Subcutaneous abdominal adipose tissue (tissue), 5 donors: Measurements from ENCODE around the gene VCAN.
A peak's percentile ranks its signal among the peaks of the same experiment; 100 is the strongest.

ENCODE experiments used
- H3K27ac ChIP-seq: one replicate; pipeline ENCODE4 v1.7.0; 2013; ENCODE audit warnings: low read depth, mild to moderate bottlenecking, inconsistent platforms, low read length, moderate library complexity
- H3K27me3 ChIP-seq, 5 donors: one replicate each; pipeline ENCODE4 v1.7.0; 2013; ENCODE audit warnings: low read length in 5 of 5, inconsistent platforms in 1 of 5; ENCODE audit not compliant: control insufficient read depth in 5 of 5, insufficient read depth in 4 of 5
- H3K36me3 ChIP-seq, 5 donors: one replicate each; pipeline ENCODE4 v1.7.0; 2013; ENCODE audit warnings: low read length in 5 of 5; ENCODE audit not compliant: control insufficient read depth in 5 of 5, insufficient read depth in 5 of 5
- H3K4me1 ChIP-seq, 5 donors: one replicate each; pipeline ENCODE4 v1.7.0; 2013; ENCODE audit warnings: low read length in 5 of 5, mild to moderate bottlenecking in 3 of 5, moderate library complexity in 1 of 5; ENCODE audit not compliant: control insufficient read depth in 5 of 5, insufficient read depth in 5 of 5
- H3K4me3 ChIP-seq, 5 donors: one replicate each; pipeline ENCODE4 v1.7.0; 2013; ENCODE audit warnings: low read length in 5 of 5, low read depth in 1 of 5
- H3K9ac ChIP-seq, 5 donors: one replicate each; pipeline ENCODE4 v1.7.0; 2013; ENCODE audit warnings: low read length in 5 of 5, mild to moderate bottlenecking in 4 of 5, moderate library complexity in 3 of 5
- H3K9me3 ChIP-seq, 5 donors: one replicate each; pipeline ENCODE4 v1.7.0; 2013; ENCODE audit warnings: low read length in 5 of 5; ENCODE audit not compliant: control insufficient read depth in 5 of 5
- donor health status: healthy.
- donor health status: healthy.
- donor health status: healthy.
- donor health status: healthy.
- donor health status: healthy.

The VCAN gene

GRCh38 chr5:83553000-83553486 lies 81.5 kb downstream of the VCAN start:
- H3K27me3 ChIP-seq, result no peaks in the 10 kb centered on the region
- H3K4me1 ChIP-seq, result peaks cover 0 to 13% (median 0%) of the 10 kb centered on the region in 5 donors
- no peak overlapping the region for H3K27ac ChIP-seq
- no peak overlapping the region for H3K4me3 ChIP-seq
- peaks cover 0 to 5% (median 0%) of the 10 kb centered on the region in 5 donors for H3K36me3 ChIP-seq
- H3K9ac ChIP-seq, result no peak overlapping the region
- H3K9me3 ChIP-seq, result no peaks in the 10 kb centered on the region

GRCh38 chr5:83554133-83554532 lies 82.6 kb downstream of the VCAN start:
- H3K27ac ChIP-seq, result no peak overlapping the region
- H3K9me3 ChIP-seq, result no peaks in the 10 kb centered on the region
- H3K4me3 ChIP-seq, result no peak overlapping the region
- no peak overlapping the region for H3K9ac ChIP-seq
- H3K4me1 ChIP-seq, result peaks cover 0 to 13% (median 0%) of the 10 kb centered on the region in 5 donors
- peaks cover 0 to 5% (median 0%) of the 10 kb centered on the region in 5 donors for H3K36me3 ChIP-seq
- H3K27me3 ChIP-seq, result no peaks in the 10 kb centered on the region

- H3K27ac ChIP-seq, result no peak overlapping the region
- H3K9ac ChIP-seq, result no peak overlapping the region
- H3K4me1 ChIP-seq, result peaks cover 0 to 18% (median 3%) of the 10 kb centered on the region in 5 donors
- no peaks in the 10 kb centered on the region for H3K9me3 ChIP-seq
- no peak overlapping the region for H3K4me3 ChIP-seq
- H3K27me3 ChIP-seq, result no peaks in the 10 kb centered on the region
- peaks cover 0 to 5% (median 0%) of the 10 kb centered on the region in 5 donors for H3K36me3 ChIP-seq
Measured at GRCh38 chr5:83554686-83555085, 83.1 kb downstream of the VCAN start.

GRCh38 chr5:83555263-83555662 lies 83.7 kb downstream of the VCAN start:
- no peak overlapping the region for H3K4me3 ChIP-seq
- peaks cover 0 to 18% (median 3%) of the 10 kb centered on the region in 5 donors for H3K4me1 ChIP-seq
- H3K27ac ChIP-seq, result no peak overlapping the region
- peaks cover 0 to 5% (median 0%) of the 10 kb centered on the region in 5 donors for H3K36me3 ChIP-seq
- H3K9me3 ChIP-seq, result no peaks in the 10 kb centered on the region
- H3K27me3 ChIP-seq, result no peaks in the 10 kb centered on the region
- no peak overlapping the region for H3K9ac ChIP-seq

- no peak overlapping the region for H3K4me3 ChIP-seq
- H3K4me1 ChIP-seq, result peaks cover 0 to 18% (median 3%) of the 10 kb centered on the region in 5 donors
- H3K36me3 ChIP-seq, result peaks cover 0 to 5% (median 0%) of the 10 kb centered on the region in 5 donors
- H3K27ac ChIP-seq, result no peak overlapping the region
- H3K9me3 ChIP-seq, result no peaks in the 10 kb centered on the region
- no peak overlapping the region for H3K9ac ChIP-seq
- H3K27me3 ChIP-seq, result no peaks in the 10 kb centered on the region
Measured at GRCh38 chr5:83556190-83556589, 84.6 kb downstream of the VCAN start.

GRCh38 chr5:83559118-83559785 lies 87.7 kb downstream of the VCAN start:
- Histone ChIP-seq H3K27me3 (no peaks in the 10 kb centered on the region), H3K4me1 (peaks cover 0 to 23% (median 11%) of the 10 kb centered on the region in 5 donors), H3K9me3 (no peaks in the 10 kb centered on the region), H3K36me3 (peaks cover 0 to 5% (median 0%) of the 10 kb centered on the region in 5 donors), H3K27ac (no peak overlapping the region), H3K9ac (no peak overlapping the region), H3K4me3 (peak overlapping the region in 2 of 5 donors; percentile 29 to 31)

- H3K27ac ChIP-seq, result no peak overlapping the region
- H3K9ac ChIP-seq, result no peak overlapping the region
- H3K36me3 ChIP-seq, result no peaks in the 10 kb centered on the region
- no peak overlapping the region for H3K4me3 ChIP-seq
- H3K27me3 ChIP-seq, result no peaks in the 10 kb centered on the region
- H3K9me3 ChIP-seq, result no peaks in the 10 kb centered on the region
- peaks cover 0 to 23% (median 11%) of the 10 kb centered on the region in 5 donors for H3K4me1 ChIP-seq
Measured at GRCh38 chr5:83562071-83562606, 90.6 kb downstream of the VCAN start.

- H3K36me3 ChIP-seq, result no peaks in the 10 kb centered on the region
- H3K27me3 ChIP-seq, result no peaks in the 10 kb centered on the region
- no peak overlapping the region for H3K27ac ChIP-seq
- peaks cover 0 to 23% (median 11%) of the 10 kb centered on the region in 5 donors for H3K4me1 ChIP-seq
- H3K4me3 ChIP-seq, result peak overlapping the region in 1 of 5 donors; percentile 36
- H3K9me3 ChIP-seq, result no peaks in the 10 kb centered on the region
- H3K9ac ChIP-seq, result peak overlapping the region in 1 of 5 donors; percentile 38
Measured at GRCh38 chr5:83562791-83563557, 91.4 kb downstream of the VCAN start.

GRCh38 chr5:83563631-83564030 lies 92.1 kb downstream of the VCAN start:
- Histone ChIP-seq H3K36me3 (no peaks in the 10 kb centered on the region), H3K4me3 (no peak overlapping the region), H3K4me1 (peaks cover 0 to 23% (median 11%) of the 10 kb centered on the region in 5 donors), H3K9me3 (no peaks in the 10 kb centered on the region), H3K27me3 (no peaks in the 10 kb centered on the region), H3K9ac (no peak overlapping the region), H3K27ac (no peak overlapping the region)
